ENCODE measurements around the gene CDY2B. TPM values are rescaled to one million over a fixed set of nuclear protein-coding genes. Genes with fewer than 3 reads are reported as not detected.
"Not testable (repeated sequence)": the region's sequence is repeated elsewhere in the genome, so short reads cannot be mapped to it uniquely, and the experiment has no call there.

The CDY2B gene, protein sequence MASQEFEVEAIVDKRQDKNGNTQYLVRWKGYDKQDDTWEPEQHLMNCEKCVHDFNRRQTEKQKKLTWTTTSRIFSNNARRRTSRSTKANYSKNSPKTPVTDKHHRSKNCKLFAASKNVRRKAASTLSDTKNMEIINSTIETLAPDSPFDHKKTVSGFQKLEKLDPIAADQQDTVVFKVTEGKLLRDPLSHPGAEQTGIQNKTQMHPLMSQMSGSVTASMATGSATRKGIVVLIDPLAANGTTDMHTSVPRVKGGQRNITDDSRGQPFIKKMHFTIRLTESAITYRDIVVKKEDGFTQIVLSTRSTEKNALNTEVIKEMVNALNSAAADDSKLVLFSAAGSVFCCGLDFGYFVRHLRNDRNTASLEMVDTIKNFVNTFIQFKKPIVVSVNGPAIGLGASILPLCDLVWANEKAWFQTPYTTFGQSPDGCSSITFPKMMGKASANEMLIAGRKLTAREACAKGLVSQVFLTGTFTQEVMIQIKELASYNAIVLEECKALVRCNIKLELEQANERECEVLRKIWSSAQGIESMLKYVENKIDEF
- total RNA-seq (ENCODE audit: low replicate concordance) = not detected in 2 replicates
- long read RNA-seq = 0 reads

DNA sequence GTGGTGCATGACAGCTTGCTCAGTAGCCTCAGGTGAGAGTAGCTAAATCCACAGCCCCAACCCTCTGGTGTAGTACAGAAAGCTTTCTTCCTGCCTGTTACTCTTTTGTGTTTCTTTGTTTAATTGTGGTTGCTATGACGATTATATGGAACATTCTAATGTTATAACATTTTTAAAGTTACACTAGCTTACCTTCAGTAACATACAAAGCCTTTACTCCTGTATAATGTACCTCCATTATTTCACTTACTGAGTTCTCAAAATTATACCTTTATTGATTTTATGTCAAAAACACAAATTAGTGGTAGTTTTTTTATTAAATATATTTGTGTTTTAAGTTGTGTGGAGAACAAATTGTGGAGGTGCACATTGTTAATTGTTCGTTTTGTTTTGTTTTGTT, at the start of gene CDY2B:
Gene CDY2B (minus strand): TSS at position 101 of the 400 bp plus-strand sequence. CDS start 328 bp downstream, outside the sequence.
- H3K9me3 Mint-ChIP-seq; H3K27ac Mint-ChIP-seq; H3K27me3 Mint-ChIP-seq; H3K36me3 Mint-ChIP-seq; H3K4me3 Mint-ChIP-seq; DNase-seq (ENCODE audit: extremely low spot score, unreplicated experiment); H3K4me1 Mint-ChIP-seq (ENCODE audit: unreplicated experiment): not testable (repeated sequence)

GRCh38 chrY:17908009-17908408, 28.0 kb upstream of the CDY2B start:
- H3K36me3 Mint-ChIP-seq; H3K4me1 Mint-ChIP-seq (ENCODE audit: unreplicated experiment); DNase-seq (ENCODE audit: extremely low spot score, unreplicated experiment); H3K27ac Mint-ChIP-seq; H3K9me3 Mint-ChIP-seq; H3K27me3 Mint-ChIP-seq; H3K4me3 Mint-ChIP-seq: not testable (repeated sequence)

GRCh38 chrY:17907351-17907750, 27.3 kb upstream of the CDY2B start:
- not testable (repeated sequence) for H3K27ac Mint-ChIP-seq; DNase-seq (ENCODE audit: extremely low spot score, unreplicated experiment); H3K27me3 Mint-ChIP-seq; H3K4me3 Mint-ChIP-seq; H3K9me3 Mint-ChIP-seq; H3K36me3 Mint-ChIP-seq; H3K4me1 Mint-ChIP-seq (ENCODE audit: unreplicated experiment)

DNA sequence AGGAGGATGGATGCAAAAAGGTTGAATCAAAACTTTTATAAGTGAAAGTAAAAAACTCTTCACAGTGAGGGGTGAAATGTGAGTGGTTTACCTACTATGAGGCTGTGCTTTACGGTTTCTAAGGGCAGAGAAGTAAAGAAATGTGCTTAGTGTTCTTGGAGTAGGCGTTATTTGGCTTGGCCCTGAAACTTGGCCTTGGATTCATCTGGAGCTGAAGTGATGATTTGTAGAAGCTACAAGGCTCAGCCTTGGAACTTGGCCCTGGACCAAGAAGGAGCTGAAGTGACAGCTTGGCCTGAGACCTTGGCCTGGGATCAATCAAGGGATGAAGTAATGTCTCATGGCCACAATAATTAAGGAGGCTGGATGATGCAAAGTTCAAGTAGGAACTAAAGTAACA, 1.7 kb upstream of the CDY2B start:
- H3K4me1 Mint-ChIP-seq (ENCODE audit: unreplicated experiment); H3K9me3 Mint-ChIP-seq; H3K27ac Mint-ChIP-seq; H3K4me3 Mint-ChIP-seq; H3K36me3 Mint-ChIP-seq; H3K27me3 Mint-ChIP-seq; DNase-seq (ENCODE audit: extremely low spot score, unreplicated experiment): not testable (repeated sequence)

DNA sequence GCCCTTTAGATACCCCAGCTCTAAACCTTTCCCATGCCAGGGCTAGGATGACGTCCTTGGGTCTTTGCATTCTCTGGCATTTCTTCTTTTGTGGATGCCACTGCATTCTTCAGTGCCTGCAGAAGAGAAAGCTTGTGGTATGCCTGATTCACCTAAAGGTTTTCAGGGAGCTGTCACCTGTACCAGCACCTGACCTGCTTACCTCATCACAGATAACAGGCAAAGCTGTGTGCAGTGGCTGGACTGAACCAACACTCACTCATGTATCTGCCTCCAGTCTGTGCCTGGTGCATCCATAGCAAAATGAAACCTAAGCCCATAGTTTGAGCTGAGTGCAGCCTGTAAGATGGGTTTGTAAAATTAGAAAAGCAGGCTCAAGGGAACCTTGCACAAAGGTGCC, 3.3 kb downstream of the CDY2B start:
- H3K9me3 Mint-ChIP-seq; DNase-seq (ENCODE audit: extremely low spot score, unreplicated experiment); H3K4me1 Mint-ChIP-seq (ENCODE audit: unreplicated experiment); H3K27me3 Mint-ChIP-seq; H3K4me3 Mint-ChIP-seq; H3K36me3 Mint-ChIP-seq; H3K27ac Mint-ChIP-seq: not testable (repeated sequence)

GRCh38 chrY:17875401-17875800, 4.6 kb downstream of the CDY2B start:
- H3K4me1 Mint-ChIP-seq (ENCODE audit: unreplicated experiment); H3K9me3 Mint-ChIP-seq; H3K4me3 Mint-ChIP-seq; H3K36me3 Mint-ChIP-seq; H3K27me3 Mint-ChIP-seq; DNase-seq (ENCODE audit: extremely low spot score, unreplicated experiment); H3K27ac Mint-ChIP-seq: not testable (repeated sequence)

- H3K9me3 Mint-ChIP-seq = not testable (repeated sequence)
These were observed 8.7 kb downstream of the CDY2B start for GRCh38 chrY:17871194-17871903.

DNA sequence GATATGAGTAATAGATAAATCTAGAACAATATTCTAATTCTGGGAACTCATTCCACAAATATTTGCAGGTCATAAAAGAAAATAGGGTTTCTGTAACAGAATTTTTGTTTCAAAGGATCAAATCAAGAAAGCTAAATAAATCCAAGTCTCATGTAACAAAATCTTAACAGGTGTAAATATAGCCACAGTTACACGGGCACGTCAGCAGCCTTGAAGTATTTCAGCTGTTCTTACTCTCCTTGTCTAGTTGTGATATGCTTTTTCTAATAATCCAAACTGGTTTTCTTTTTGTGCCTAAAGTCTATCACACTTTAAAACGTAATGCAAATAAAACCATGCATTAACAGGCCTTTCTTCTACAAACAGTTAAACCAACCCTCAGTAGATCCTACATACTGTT, 9.3 kb downstream of the CDY2B start:
- not testable (repeated sequence) for H3K4me1 Mint-ChIP-seq (ENCODE audit: unreplicated experiment); H3K9me3 Mint-ChIP-seq; H3K27me3 Mint-ChIP-seq; H3K27ac Mint-ChIP-seq; H3K36me3 Mint-ChIP-seq; DNase-seq (ENCODE audit: extremely low spot score, unreplicated experiment); H3K4me3 Mint-ChIP-seq

More at GRCh38 chrY:17871194-17871903, 8.7 kb downstream of the CDY2B start:
- not testable (repeated sequence) for DNase-seq (ENCODE audit: extremely low spot score, unreplicated experiment); H3K4me1 Mint-ChIP-seq (ENCODE audit: unreplicated experiment); H3K36me3 Mint-ChIP-seq; H3K27me3 Mint-ChIP-seq; H3K27ac Mint-ChIP-seq; H3K4me3 Mint-ChIP-seq

DNA sequence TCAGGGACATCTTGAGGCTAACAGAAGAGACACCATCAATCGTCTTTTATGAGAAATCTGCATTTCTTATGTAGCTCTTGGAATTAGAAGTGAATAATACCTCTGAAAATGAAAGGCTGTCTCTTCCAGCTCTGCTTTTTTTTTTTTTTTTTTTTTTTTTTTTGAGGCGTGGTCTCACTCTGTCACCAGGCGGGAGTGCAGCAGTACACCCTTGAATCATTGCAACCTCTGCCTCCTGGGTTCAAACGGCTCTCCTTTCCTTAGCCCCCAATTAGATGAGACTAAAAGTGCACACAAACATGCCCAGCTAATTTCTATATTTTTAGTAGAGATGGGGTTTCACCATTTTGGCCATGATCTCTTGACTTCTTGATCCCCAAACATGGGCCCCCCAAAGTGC, 12.2 kb downstream of the CDY2B start:
- not testable (repeated sequence) for H3K9me3 Mint-ChIP-seq; H3K27me3 Mint-ChIP-seq; H3K4me3 Mint-ChIP-seq; H3K36me3 Mint-ChIP-seq; H3K4me1 Mint-ChIP-seq (ENCODE audit: unreplicated experiment); H3K27ac Mint-ChIP-seq; DNase-seq (ENCODE audit: extremely low spot score, unreplicated experiment)

DNA sequence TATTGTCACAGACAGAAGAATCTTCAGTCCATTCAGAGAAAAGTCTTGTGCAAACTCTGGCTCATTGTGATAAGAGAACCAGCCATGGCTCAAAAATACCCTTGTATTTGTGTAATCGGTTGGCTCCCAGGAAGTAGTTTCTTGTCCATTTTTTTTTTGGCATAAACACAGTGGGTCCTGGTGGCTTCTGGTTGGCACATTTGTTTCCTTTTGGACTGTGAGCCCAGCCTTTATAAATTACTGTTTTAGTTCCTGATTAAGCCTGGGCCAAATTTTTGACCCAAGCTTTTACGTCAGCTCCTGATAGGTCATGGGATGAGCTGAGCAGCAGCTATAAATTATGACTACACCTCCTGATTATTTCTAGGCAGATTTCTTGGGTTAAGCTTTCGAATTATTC, 19.4 kb downstream of the CDY2B start:
- H3K27me3 Mint-ChIP-seq; H3K9me3 Mint-ChIP-seq; H3K27ac Mint-ChIP-seq; H3K36me3 Mint-ChIP-seq; DNase-seq (ENCODE audit: extremely low spot score, unreplicated experiment); H3K4me1 Mint-ChIP-seq (ENCODE audit: unreplicated experiment); H3K4me3 Mint-ChIP-seq: not testable (repeated sequence)

- not testable (repeated sequence) for H3K4me1 Mint-ChIP-seq (ENCODE audit: unreplicated experiment); H3K36me3 Mint-ChIP-seq; H3K27ac Mint-ChIP-seq; H3K4me3 Mint-ChIP-seq; H3K27me3 Mint-ChIP-seq; H3K9me3 Mint-ChIP-seq; DNase-seq (ENCODE audit: extremely low spot score, unreplicated experiment)
These were observed 22.8 kb downstream of the CDY2B start for GRCh38 chrY:17856963-17857848.

- not testable (repeated sequence) for H3K36me3 Mint-ChIP-seq; H3K4me3 Mint-ChIP-seq; DNase-seq (ENCODE audit: extremely low spot score, unreplicated experiment); H3K27me3 Mint-ChIP-seq; H3K9me3 Mint-ChIP-seq; H3K27ac Mint-ChIP-seq; H3K4me1 Mint-ChIP-seq (ENCODE audit: unreplicated experiment)
These were observed 23.5 kb downstream of the CDY2B start for GRCh38 chrY:17856508-17856907.

DNA sequence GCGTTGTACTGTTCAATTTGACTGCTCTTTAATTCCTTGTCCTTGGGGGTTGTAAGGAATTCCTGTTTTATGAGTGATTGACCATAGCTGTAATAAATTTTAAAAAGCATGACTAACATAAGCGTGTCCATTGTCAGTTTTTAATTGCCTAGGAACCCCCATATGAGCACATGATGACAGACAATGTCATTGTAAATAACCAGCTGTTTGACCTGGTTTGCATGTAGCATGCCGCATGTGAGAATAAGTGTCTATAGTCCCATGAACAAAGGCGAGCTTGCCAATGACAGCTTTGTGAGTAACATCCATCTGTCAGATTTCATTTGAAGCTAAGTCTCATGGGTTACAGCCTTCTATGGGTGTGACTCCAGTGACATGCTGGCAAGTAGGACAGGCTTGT, 30.9 kb downstream of the CDY2B start:
- H3K4me1 Mint-ChIP-seq (ENCODE audit: unreplicated experiment); H3K36me3 Mint-ChIP-seq; H3K27ac Mint-ChIP-seq; H3K9me3 Mint-ChIP-seq; DNase-seq (ENCODE audit: extremely low spot score, unreplicated experiment); H3K27me3 Mint-ChIP-seq; H3K4me3 Mint-ChIP-seq: not testable (repeated sequence)
